ENCODE data around the gene CD44. TPM values are rescaled to one million over a fixed set of nuclear protein-coding genes. Genes with fewer than 3 reads are reported as not detected.

Gene CD44
- total and polyA plus RNA-seq, 2 donors = 51.1 to 78.7 TPM

DNA sequence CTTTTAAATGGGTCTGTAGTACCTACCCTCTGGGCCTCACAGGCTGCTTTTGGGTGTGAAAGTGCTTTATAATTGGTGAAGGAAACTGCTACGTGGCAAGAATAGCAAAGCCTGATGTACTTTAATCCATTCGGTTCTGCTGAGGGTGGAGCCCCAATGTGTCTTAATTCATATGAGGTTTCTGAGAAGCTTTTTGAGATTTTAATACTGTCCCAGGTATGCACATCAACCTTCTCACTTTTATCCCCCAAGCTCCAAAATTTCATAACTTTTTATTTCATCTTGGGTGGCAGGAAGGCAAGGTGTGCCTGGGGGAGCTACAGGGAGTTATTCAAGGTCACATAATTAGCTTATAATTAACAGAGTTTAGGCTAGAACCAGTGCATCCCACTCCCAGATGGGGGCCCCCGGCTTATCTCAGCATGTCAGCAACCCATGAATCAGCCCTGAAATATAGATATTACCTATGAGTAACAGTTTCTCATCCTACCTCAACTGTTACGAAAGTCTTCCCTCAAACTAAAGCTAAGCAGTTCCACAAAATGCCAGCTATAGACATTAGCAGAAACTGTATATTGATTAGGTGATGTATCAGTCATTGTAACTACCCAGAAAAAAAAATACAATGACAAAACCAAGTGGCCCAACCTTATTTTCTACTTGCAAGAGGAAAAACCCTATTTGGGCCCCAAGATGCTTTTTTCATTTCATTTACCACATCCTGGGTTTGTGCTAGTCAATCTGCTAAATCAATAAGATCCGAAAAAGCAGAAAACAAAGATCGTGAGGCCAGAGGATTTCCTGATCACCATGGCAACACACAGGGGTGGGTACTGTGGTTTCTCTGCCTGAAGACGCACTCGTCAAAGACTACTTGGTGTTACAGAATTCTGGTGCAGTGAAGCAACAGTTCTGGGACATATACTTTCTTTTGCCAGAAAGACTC, 26.7 kb downstream of the CD44 start:
- H3K4me3 ChIP-seq (ENCODE audit: low read length in 2 of 2) = peak overlapping the region; percentile 4 to 33
- peak; percentile 79 to 99 (median 93) for DNase-seq (ENCODE audit: low read depth in 6 of 9, low spot score in 9 of 9)
- H3K27me3 ChIP-seq (ENCODE audit: control insufficient read depth in 2 of 2, insufficient read depth in 1 of 2, low read length in 1 of 2) = no peaks in the 10 kb centered on the region
- WGBS = 10% methylated on average over 8 of the region's 8 CpGs
- peaks cover 49 to 90% of the 10 kb centered on the region in 2 donors for H3K4me1 ChIP-seq (ENCODE audit: control insufficient read depth in 2 of 2, insufficient read depth in 2 of 2, low read length in 2 of 2)
- H3K27ac ChIP-seq (ENCODE audit: low read depth in 1 of 2, low read length in 1 of 2) = peak overlapping the region; percentile 95
- H3K9me3 ChIP-seq (ENCODE audit: control insufficient read depth in 2 of 2, insufficient read depth in 1 of 2, low read length in 1 of 2) = no peaks in the 10 kb centered on the region
- no peaks in the 10 kb centered on the region for H3K36me3 ChIP-seq (ENCODE audit: control insufficient read depth in 2 of 2, insufficient read depth in 2 of 2, low read length in 1 of 2)

- Histone ChIP-seq H3K4me3 (ENCODE audit: low read length in 2 of 2) (peak overlapping the region; percentile 4 to 33), H3K4me1 (ENCODE audit: control insufficient read depth in 2 of 2, insufficient read depth in 2 of 2, low read length in 2 of 2) (peaks cover 52 to 90% of the 10 kb centered on the region in 2 donors), H3K27me3 (ENCODE audit: control insufficient read depth in 2 of 2, insufficient read depth in 1 of 2, low read length in 1 of 2) (no peaks in the 10 kb centered on the region), H3K36me3 (ENCODE audit: control insufficient read depth in 2 of 2, insufficient read depth in 2 of 2, low read length in 1 of 2) (no peaks in the 10 kb centered on the region), H3K27ac (ENCODE audit: low read depth in 1 of 2, low read length in 1 of 2) (peak overlapping the region; percentile 95), H3K9me3 (ENCODE audit: control insufficient read depth in 2 of 2, insufficient read depth in 1 of 2, low read length in 1 of 2) (no peaks in the 10 kb centered on the region)
- WGBS = 67% methylated on average over 11 of the region's 11 CpGs
- DNase-seq (ENCODE audit: low read depth in 6 of 9, low spot score in 9 of 9) = peak in 2 of 9 donors; percentile 32 to 71
Measured at GRCh38 chr11:35166369-35167360, 27.7 kb downstream of the CD44 start.

DNA sequence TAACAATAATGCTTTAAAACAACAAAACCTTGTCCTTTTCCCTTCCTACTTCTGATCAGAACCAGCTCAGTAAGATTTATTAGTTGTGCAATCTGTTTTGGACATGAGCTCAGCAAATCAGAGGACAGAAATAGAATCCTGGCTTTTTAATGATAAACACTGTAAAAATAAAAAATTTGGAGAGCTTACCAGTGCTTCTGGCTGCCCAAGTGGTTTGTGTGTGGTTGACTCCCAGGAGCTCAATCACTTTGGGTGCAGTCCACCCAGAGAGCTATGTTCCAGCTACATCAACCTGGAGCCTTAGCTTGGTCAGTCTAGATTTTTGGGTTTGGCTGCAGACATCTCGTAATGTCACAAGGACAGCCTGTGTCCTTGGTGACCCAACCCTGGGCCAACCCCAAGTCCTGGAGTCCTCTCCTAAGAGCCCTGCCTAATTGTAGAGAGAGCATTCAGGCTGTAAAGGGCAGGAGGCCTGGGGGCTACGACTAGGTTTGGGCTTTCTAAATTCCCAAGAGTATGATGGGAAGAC, 28.5 kb downstream of the CD44 start:
- no peaks in the 10 kb centered on the region for H3K27me3 ChIP-seq (ENCODE audit: control insufficient read depth in 2 of 2, insufficient read depth in 1 of 2, low read length in 1 of 2)
- peaks cover 52 to 88% of the 10 kb centered on the region in 2 donors for H3K4me1 ChIP-seq (ENCODE audit: control insufficient read depth in 2 of 2, insufficient read depth in 2 of 2, low read length in 2 of 2)
- H3K36me3 ChIP-seq (ENCODE audit: control insufficient read depth in 2 of 2, insufficient read depth in 2 of 2, low read length in 1 of 2) = no peaks in the 10 kb centered on the region
- no peak overlapping the region for H3K4me3 ChIP-seq (ENCODE audit: low read length in 2 of 2)
- DNase-seq (ENCODE audit: low read depth in 6 of 9, low spot score in 9 of 9) = no peak
- H3K9me3 ChIP-seq (ENCODE audit: control insufficient read depth in 2 of 2, insufficient read depth in 1 of 2, low read length in 1 of 2) = no peaks in the 10 kb centered on the region
- WGBS = 95% methylated on average over 2 of the region's 2 CpGs
- H3K27ac ChIP-seq (ENCODE audit: low read depth in 1 of 2, low read length in 1 of 2) = peak overlapping the region; percentile 95

DNA sequence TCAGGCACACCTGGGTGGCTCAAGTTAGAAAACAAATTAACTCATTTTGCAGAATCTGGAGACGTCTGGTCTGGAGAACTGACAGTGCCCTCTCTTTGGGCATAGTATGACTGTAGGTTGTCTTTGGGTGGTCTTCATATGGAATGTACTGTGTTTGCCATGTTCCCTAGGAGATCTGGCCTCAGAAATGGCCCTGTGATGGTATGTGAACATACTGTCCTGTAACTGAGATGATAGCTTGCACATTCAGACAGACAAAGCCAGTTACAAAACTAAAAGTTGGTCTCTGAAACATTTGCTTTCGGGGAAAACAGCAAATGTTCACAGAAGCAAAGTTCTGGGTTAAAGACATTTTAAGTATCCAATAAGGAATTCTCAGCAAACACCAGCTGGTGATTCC, 29.7 kb downstream of the CD44 start:
- H3K4me1 ChIP-seq (ENCODE audit: control insufficient read depth in 2 of 2, insufficient read depth in 2 of 2, low read length in 2 of 2) = peaks cover 53 to 86% of the 10 kb centered on the region in 2 donors

GRCh38 chr11:35169112-35169511, 30.1 kb downstream of the CD44 start:
- Histone ChIP-seq H3K9me3 (ENCODE audit: control insufficient read depth in 2 of 2, insufficient read depth in 1 of 2, low read length in 1 of 2) (no peaks in the 10 kb centered on the region), H3K4me1 (ENCODE audit: control insufficient read depth in 2 of 2, insufficient read depth in 2 of 2, low read length in 2 of 2) (peaks cover 50 to 86% of the 10 kb centered on the region in 2 donors), H3K36me3 (ENCODE audit: control insufficient read depth in 2 of 2, insufficient read depth in 2 of 2, low read length in 1 of 2) (no peaks in the 10 kb centered on the region), H3K27me3 (ENCODE audit: control insufficient read depth in 2 of 2, insufficient read depth in 1 of 2, low read length in 1 of 2) (no peaks in the 10 kb centered on the region), H3K27ac (ENCODE audit: low read depth in 1 of 2, low read length in 1 of 2) (peak overlapping the region in 1 of 2 donors; percentile 37), H3K4me3 (ENCODE audit: low read length in 2 of 2) (no peak overlapping the region)
- no peak for DNase-seq (ENCODE audit: low read depth in 6 of 9, low spot score in 9 of 9)
- 98% methylated on average over 2 of the region's 2 CpGs for WGBS

More for the DNA sequence above, 29.7 kb downstream of the CD44 start:
- no peak overlapping the region for H3K4me3 ChIP-seq (ENCODE audit: low read length in 2 of 2)
- no peaks in the 10 kb centered on the region for H3K27me3 ChIP-seq (ENCODE audit: control insufficient read depth in 2 of 2, insufficient read depth in 1 of 2, low read length in 1 of 2)
- H3K9me3 ChIP-seq (ENCODE audit: control insufficient read depth in 2 of 2, insufficient read depth in 1 of 2, low read length in 1 of 2) = no peaks in the 10 kb centered on the region
- H3K27ac ChIP-seq (ENCODE audit: low read depth in 1 of 2, low read length in 1 of 2) = peak overlapping the region in 1 of 2 donors; percentile 95
- WGBS = 93% methylated on average over 2 of the region's 2 CpGs
- H3K36me3 ChIP-seq (ENCODE audit: control insufficient read depth in 2 of 2, insufficient read depth in 2 of 2, low read length in 1 of 2) = no peaks in the 10 kb centered on the region
- no peak for DNase-seq (ENCODE audit: low read depth in 6 of 9, low spot score in 9 of 9)

GRCh38 chr11:35169754-35170153, 30.8 kb downstream of the CD44 start:
- Histone ChIP-seq H3K36me3 (ENCODE audit: control insufficient read depth in 2 of 2, insufficient read depth in 2 of 2, low read length in 1 of 2) (no peaks in the 10 kb centered on the region), H3K9me3 (ENCODE audit: control insufficient read depth in 2 of 2, insufficient read depth in 1 of 2, low read length in 1 of 2) (no peaks in the 10 kb centered on the region), H3K27me3 (ENCODE audit: control insufficient read depth in 2 of 2, insufficient read depth in 1 of 2, low read length in 1 of 2) (no peaks in the 10 kb centered on the region), H3K4me1 (ENCODE audit: control insufficient read depth in 2 of 2, insufficient read depth in 2 of 2, low read length in 2 of 2) (peaks cover 49 to 86% of the 10 kb centered on the region in 2 donors), H3K27ac (ENCODE audit: low read depth in 1 of 2, low read length in 1 of 2) (no peak overlapping the region), H3K4me3 (ENCODE audit: low read length in 2 of 2) (no peak overlapping the region)
- 97% methylated on average over 1 of the region's 1 CpG for WGBS
- no peak for DNase-seq (ENCODE audit: low read depth in 6 of 9, low spot score in 9 of 9)

DNA sequence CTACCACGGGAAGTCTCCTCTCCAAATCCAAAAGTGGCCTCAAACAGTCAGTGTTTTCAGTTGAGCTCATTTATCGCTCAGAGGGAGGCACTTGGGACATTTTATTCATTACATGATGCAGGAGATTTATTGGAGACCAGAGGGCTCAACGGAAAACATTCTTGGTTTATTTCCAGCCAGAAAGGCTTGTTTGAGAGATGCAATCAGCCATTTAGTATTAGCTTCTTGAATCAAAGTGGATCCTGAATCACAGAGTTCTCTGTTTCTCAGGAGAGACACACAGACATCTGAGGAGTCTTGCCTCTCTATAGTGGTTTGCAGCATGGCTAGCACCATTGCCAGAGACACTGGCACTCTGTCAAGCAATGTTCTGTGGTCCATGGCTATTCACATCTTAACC, 31.5 kb downstream of the CD44 start:
- Histone ChIP-seq H3K27me3 (ENCODE audit: control insufficient read depth in 2 of 2, insufficient read depth in 1 of 2, low read length in 1 of 2) (no peaks in the 10 kb centered on the region), H3K4me3 (ENCODE audit: low read length in 2 of 2) (no peak overlapping the region), H3K9me3 (ENCODE audit: control insufficient read depth in 2 of 2, insufficient read depth in 1 of 2, low read length in 1 of 2) (no peaks in the 10 kb centered on the region), H3K27ac (ENCODE audit: low read depth in 1 of 2, low read length in 1 of 2) (peak overlapping the region; percentile 10 to 20), H3K4me1 (ENCODE audit: control insufficient read depth in 2 of 2, insufficient read depth in 2 of 2, low read length in 2 of 2) (peaks cover 44 to 82% of the 10 kb centered on the region in 2 donors), H3K36me3 (ENCODE audit: control insufficient read depth in 2 of 2, insufficient read depth in 2 of 2, low read length in 1 of 2) (no peaks in the 10 kb centered on the region)
- WGBS = 91% methylated on average over 3 of the region's 3 CpGs
- no peak for DNase-seq (ENCODE audit: low read depth in 6 of 9, low spot score in 9 of 9)

- WGBS = 92% methylated on average over 1 of the region's 1 CpG
- H3K27me3 ChIP-seq (ENCODE audit: control insufficient read depth in 2 of 2, insufficient read depth in 1 of 2, low read length in 1 of 2) = no peaks in the 10 kb centered on the region
- H3K4me3 ChIP-seq (ENCODE audit: low read length in 2 of 2) = no peak overlapping the region
- H3K36me3 ChIP-seq (ENCODE audit: control insufficient read depth in 2 of 2, insufficient read depth in 2 of 2, low read length in 1 of 2) = no peaks in the 10 kb centered on the region
- peak overlapping the region in 1 of 2 donors; percentile 47 for H3K27ac ChIP-seq (ENCODE audit: low read depth in 1 of 2, low read length in 1 of 2)
- no peaks in the 10 kb centered on the region for H3K9me3 ChIP-seq (ENCODE audit: control insufficient read depth in 2 of 2, insufficient read depth in 1 of 2, low read length in 1 of 2)
- DNase-seq (ENCODE audit: low read depth in 6 of 9, low spot score in 9 of 9) = no peak
- peaks cover 41 to 77% of the 10 kb centered on the region in 2 donors for H3K4me1 ChIP-seq (ENCODE audit: control insufficient read depth in 2 of 2, insufficient read depth in 2 of 2, low read length in 2 of 2)
Measured at GRCh38 chr11:35171226-35171625, 32.3 kb downstream of the CD44 start.
